ENCODE results near the gene GNPTAB. TPM values are rescaled to one million over a fixed set of nuclear protein-coding genes. Genes with fewer than 3 reads are reported as not detected.
A peak's percentile ranks its signal among the peaks of the same experiment; 100 is the strongest.

GNPTAB gene
- total RNA-seq, 1 experiment from 2014 or later = 25.4 TPM

GRCh38 chr12:101826766-101827368 lies 3.9 kb downstream of the GNPTAB start (continued):
- TF ChIP-seq SMAD4 (CRISPR knock-in tag; IDR thresholded peaks at IDR 0.05) (no peak), EMX1 (CRISPR knock-in tag; IDR thresholded peaks at IDR 0.05) (no peak), GRHL2 (CRISPR knock-in tag; IDR thresholded peaks at IDR 0.05; ENCODE audit: insufficient replicate concordance, severe bottlenecking) (no peak), AR (CRISPR knock-in tag; IDR thresholded peaks at IDR 0.05) (no peak), TCF7 (CRISPR knock-in tag; IDR thresholded peaks at IDR 0.05; ENCODE audit: low read depth) (no peak), NR3C1 (CRISPR knock-in tag; conservative IDR thresholded peaks at IDR 0.05; ENCODE audit: low read depth) (no peak), ZNF121 (CRISPR knock-in tag; IDR thresholded peaks at IDR 0.05) (no peak), RELA (CRISPR knock-in tag; IDR thresholded peaks at IDR 0.05; ENCODE audit: borderline replicate concordance) (no peak), JUN (CRISPR knock-in tag; IDR thresholded peaks at IDR 0.05) (no peak)
- TF ChIP-seq, protein P1, sequence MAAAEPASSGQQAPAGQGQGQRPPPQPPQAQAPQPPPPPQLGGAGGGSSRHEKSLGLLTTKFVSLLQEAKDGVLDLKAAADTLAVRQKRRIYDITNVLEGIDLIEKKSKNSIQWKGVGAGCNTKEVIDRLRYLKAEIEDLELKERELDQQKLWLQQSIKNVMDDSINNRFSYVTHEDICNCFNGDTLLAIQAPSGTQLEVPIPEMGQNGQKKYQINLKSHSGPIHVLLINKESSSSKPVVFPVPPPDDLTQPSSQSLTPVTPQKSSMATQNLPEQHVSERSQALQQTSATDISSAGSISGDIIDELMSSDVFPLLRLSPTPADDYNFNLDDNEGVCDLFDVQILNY (CRISPR knock-in tag; IDR thresholded peaks at IDR 0.05) = no peak
- TF ChIP-seq, protein P2, sequence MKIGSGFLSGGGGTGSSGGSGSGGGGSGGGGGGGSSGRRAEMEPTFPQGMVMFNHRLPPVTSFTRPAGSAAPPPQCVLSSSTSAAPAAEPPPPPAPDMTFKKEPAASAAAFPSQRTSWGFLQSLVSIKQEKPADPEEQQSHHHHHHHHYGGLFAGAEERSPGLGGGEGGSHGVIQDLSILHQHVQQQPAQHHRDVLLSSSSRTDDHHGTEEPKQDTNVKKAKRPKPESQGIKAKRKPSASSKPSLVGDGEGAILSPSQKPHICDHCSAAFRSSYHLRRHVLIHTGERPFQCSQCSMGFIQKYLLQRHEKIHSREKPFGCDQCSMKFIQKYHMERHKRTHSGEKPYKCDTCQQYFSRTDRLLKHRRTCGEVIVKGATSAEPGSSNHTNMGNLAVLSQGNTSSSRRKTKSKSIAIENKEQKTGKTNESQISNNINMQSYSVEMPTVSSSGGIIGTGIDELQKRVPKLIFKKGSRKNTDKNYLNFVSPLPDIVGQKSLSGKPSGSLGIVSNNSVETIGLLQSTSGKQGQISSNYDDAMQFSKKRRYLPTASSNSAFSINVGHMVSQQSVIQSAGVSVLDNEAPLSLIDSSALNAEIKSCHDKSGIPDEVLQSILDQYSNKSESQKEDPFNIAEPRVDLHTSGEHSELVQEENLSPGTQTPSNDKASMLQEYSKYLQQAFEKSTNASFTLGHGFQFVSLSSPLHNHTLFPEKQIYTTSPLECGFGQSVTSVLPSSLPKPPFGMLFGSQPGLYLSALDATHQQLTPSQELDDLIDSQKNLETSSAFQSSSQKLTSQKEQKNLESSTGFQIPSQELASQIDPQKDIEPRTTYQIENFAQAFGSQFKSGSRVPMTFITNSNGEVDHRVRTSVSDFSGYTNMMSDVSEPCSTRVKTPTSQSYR (CRISPR knock-in tag; IDR thresholded peaks at IDR 0.05) = no peak

DNA sequence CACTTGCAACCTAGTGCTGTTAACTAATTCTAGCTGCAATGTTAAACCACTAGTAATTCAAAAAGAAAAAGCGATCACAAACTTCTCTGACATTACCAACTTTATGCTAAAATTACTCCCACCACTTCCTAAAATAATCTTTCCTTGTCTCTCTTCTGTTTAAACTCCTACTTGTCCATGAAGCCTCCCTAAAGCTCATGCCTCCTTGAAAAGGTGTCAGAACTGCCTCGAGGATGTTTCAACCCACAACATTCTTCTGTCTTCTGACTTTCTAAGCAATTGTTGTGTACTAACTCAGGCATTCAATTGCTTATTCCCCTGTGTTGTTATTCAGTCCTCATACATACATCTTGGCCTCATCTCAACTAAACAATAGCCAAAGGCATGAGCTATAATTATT lies 5.9 kb downstream of the GNPTAB start:
- Mint-ChIP-seq H3K4me1 (peaks cover 68% of the 10 kb centered on the region), H3K36me3 (no peaks in the 10 kb centered on the region), H3K9me3 (no peaks in the 10 kb centered on the region), H3K4me3 (peak overlapping the region; percentile 21), H3K27ac (peak overlapping the region; percentile 54), H3K27me3 (ENCODE audit: low read depth) (no peaks in the 10 kb centered on the region)
- TF ChIP-seq E2F4 (CRISPR knock-in tag; IDR thresholded peaks at IDR 0.05; ENCODE audit: borderline replicate concordance, low read depth) = no peak
- TF ChIP-seq NR3C1 (CRISPR knock-in tag; conservative IDR thresholded peaks at IDR 0.05; ENCODE audit: low read depth) = no peak
- TF ChIP-seq CBFB (CRISPR knock-in tag; IDR thresholded peaks at IDR 0.05; ENCODE audit: low read depth) = no peak
- TF ChIP-seq ZNF263 (CRISPR knock-in tag; IDR thresholded peaks at IDR 0.05; ENCODE audit: low read depth) = no peak
- TF ChIP-seq, protein P3, sequence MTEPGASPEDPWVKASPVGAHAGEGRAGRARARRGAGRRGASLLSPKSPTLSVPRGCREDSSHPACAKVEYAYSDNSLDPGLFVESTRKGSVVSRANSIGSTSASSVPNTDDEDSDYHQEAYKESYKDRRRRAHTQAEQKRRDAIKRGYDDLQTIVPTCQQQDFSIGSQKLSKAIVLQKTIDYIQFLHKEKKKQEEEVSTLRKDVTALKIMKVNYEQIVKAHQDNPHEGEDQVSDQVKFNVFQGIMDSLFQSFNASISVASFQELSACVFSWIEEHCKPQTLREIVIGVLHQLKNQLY (CRISPR knock-in tag; IDR thresholded peaks at IDR 0.05) = no peak
- TF ChIP-seq ZSCAN18 (CRISPR knock-in tag; IDR thresholded peaks at IDR 0.05) = no peak
- TF ChIP-seq CTCF (IDR thresholded peaks at IDR 0.05) = no peak
- ChIA-PET POLR2A (no interaction called here), CTCF (interaction anchor here (0.7 kb wide), 2 partner anchors 15 to 53 kb away, joined by 3 to 4 read pairs; no protein-coding TSS in a partner anchor)
- DNase-seq (ENCODE audit: low spot score) = no peak
- no peak for ATAC-seq

All from WTC11 (cell line).